ENCODE measurements around the gene FARSA.

GRCh38 chr19:12886651-12886968 lies 46.9 kb downstream of the FARSA start:
- TF ChIP-seq EZH2phosphoT487 (conservative IDR thresholded peaks at IDR 0.05; ENCODE audit: low read length) = no peak
- TF ChIP-seq CTCF (IDR thresholded peaks at IDR 0.05; ENCODE audit: insufficient read depth, low read length, poor library complexity, severe bottlenecking) = no peak

Measured in SU-DHL-6 (cell line).